Measurements from ENCODE around the gene C11orf42.
"Not testable (repeated sequence)": the region's sequence is repeated elsewhere in the genome, so short reads cannot be mapped to it uniquely, and the experiment has no call there.

C11orf42 gene

GRCh38 chr11:6240139-6240538 lies 34.8 kb downstream of the C11orf42 start:
- Histone ChIP-seq H3K27me3 (ENCODE audit: insufficient read depth, low read depth) (no peaks in the 10 kb centered on the region), H3K4me1 (ENCODE audit: low read depth, poor library complexity, severe bottlenecking) (no peaks in the 10 kb centered on the region), H3K9ac (no peak overlapping the region), H3K27ac (no peak overlapping the region), H3K4me2 (no peak overlapping the region), H4K20me1 (ENCODE audit: insufficient read depth) (no peaks in the 10 kb centered on the region), H3K4me3 (IDR thresholded peaks at IDR 0.05; ENCODE audit: insufficient read depth, low read depth, low read length) (no peak overlapping the region), H2AFZ (ENCODE audit: low read depth) (no peak overlapping the region), H3K36me3 (ENCODE audit: insufficient read depth) (no peaks in the 10 kb centered on the region), H3K79me2 (ENCODE audit: insufficient read depth, low read depth) (no peaks in the 10 kb centered on the region)
- no peak for TF ChIP-seq CTCF (conservative IDR thresholded peaks at IDR 0.05; ENCODE audit: low read depth, low read length)

- no peaks in the 10 kb centered on the region for H3K27me3 ChIP-seq (ENCODE audit: insufficient read depth, low read depth)
- TF ChIP-seq CTCF (conservative IDR thresholded peaks at IDR 0.05; ENCODE audit: low read depth, low read length), result no peak
- no peak overlapping the region for H2AFZ ChIP-seq (ENCODE audit: low read depth)
- no peak overlapping the region for H3K9ac ChIP-seq
- H3K4me1 ChIP-seq (ENCODE audit: low read depth, poor library complexity, severe bottlenecking), result no peaks in the 10 kb centered on the region
- no peaks in the 10 kb centered on the region for H4K20me1 ChIP-seq (ENCODE audit: insufficient read depth)
- H3K36me3 ChIP-seq (ENCODE audit: insufficient read depth), result no peaks in the 10 kb centered on the region
- H3K4me2 ChIP-seq, result no peak overlapping the region
- no peak overlapping the region for H3K27ac ChIP-seq
- H3K4me3 ChIP-seq (IDR thresholded peaks at IDR 0.05; ENCODE audit: insufficient read depth, low read depth, low read length), result no peak overlapping the region
- no peaks in the 10 kb centered on the region for H3K79me2 ChIP-seq (ENCODE audit: insufficient read depth, low read depth)
These were observed 35.4 kb downstream of the C11orf42 start for GRCh38 chr11:6240781-6241180.

- H3K36me3 ChIP-seq (ENCODE audit: insufficient read depth), result no peaks in the 10 kb centered on the region
- no peaks in the 10 kb centered on the region for H3K4me1 ChIP-seq (ENCODE audit: low read depth, poor library complexity, severe bottlenecking)
- no peak for TF ChIP-seq CTCF (conservative IDR thresholded peaks at IDR 0.05; ENCODE audit: low read depth, low read length)
- H3K79me2 ChIP-seq (ENCODE audit: insufficient read depth, low read depth), result no peaks in the 10 kb centered on the region
- H3K4me2 ChIP-seq, result no peak overlapping the region
- no peak overlapping the region for H3K27ac ChIP-seq
- no peaks in the 10 kb centered on the region for H3K27me3 ChIP-seq (ENCODE audit: insufficient read depth, low read depth)
- no peak overlapping the region for H2AFZ ChIP-seq (ENCODE audit: low read depth)
- H4K20me1 ChIP-seq (ENCODE audit: insufficient read depth), result no peaks in the 10 kb centered on the region
- no peak overlapping the region for H3K9ac ChIP-seq
- no peak overlapping the region for H3K4me3 ChIP-seq (IDR thresholded peaks at IDR 0.05; ENCODE audit: insufficient read depth, low read depth, low read length)
These were observed 36.0 kb downstream of the C11orf42 start for GRCh38 chr11:6241316-6241715.

GRCh38 chr11:6245536-6245935 lies 40.2 kb downstream of the C11orf42 start:
- Histone ChIP-seq H3K27me3 (ENCODE audit: insufficient read depth, low read depth) (no peaks in the 10 kb centered on the region), H4K20me1 (ENCODE audit: insufficient read depth) (no peaks in the 10 kb centered on the region), H2AFZ (ENCODE audit: low read depth) (no peak overlapping the region), H3K36me3 (ENCODE audit: insufficient read depth) (no peaks in the 10 kb centered on the region), H3K9ac (no peak overlapping the region), H3K79me2 (ENCODE audit: insufficient read depth, low read depth) (no peaks in the 10 kb centered on the region), H3K4me3 (IDR thresholded peaks at IDR 0.05; ENCODE audit: insufficient read depth, low read depth, low read length) (no peak overlapping the region), H3K27ac (no peak overlapping the region), H3K4me2 (no peak overlapping the region), H3K4me1 (ENCODE audit: low read depth, poor library complexity, severe bottlenecking) (no peaks in the 10 kb centered on the region)
- no peak for TF ChIP-seq CTCF (conservative IDR thresholded peaks at IDR 0.05; ENCODE audit: low read depth, low read length)

- Histone ChIP-seq H3K4me3 (IDR thresholded peaks at IDR 0.05; ENCODE audit: insufficient read depth, low read depth, low read length) (no peak overlapping the region), H3K4me1 (ENCODE audit: low read depth, poor library complexity, severe bottlenecking) (no peaks in the 10 kb centered on the region), H3K36me3 (ENCODE audit: insufficient read depth) (no peaks in the 10 kb centered on the region), H3K79me2 (ENCODE audit: insufficient read depth, low read depth) (no peaks in the 10 kb centered on the region), H3K27me3 (ENCODE audit: insufficient read depth, low read depth) (no peaks in the 10 kb centered on the region), H2AFZ (ENCODE audit: low read depth) (no peak overlapping the region), H4K20me1 (ENCODE audit: insufficient read depth) (no peaks in the 10 kb centered on the region), H3K27ac (no peak overlapping the region), H3K9ac (no peak overlapping the region), H3K4me2 (no peak overlapping the region)
- no peak for TF ChIP-seq CTCF (conservative IDR thresholded peaks at IDR 0.05; ENCODE audit: low read depth, low read length)
These were observed 42.9 kb downstream of the C11orf42 start for GRCh38 chr11:6248248-6248647.

GRCh38 chr11:6248897-6249296 lies 43.5 kb downstream of the C11orf42 start:
- H3K27me3 ChIP-seq (ENCODE audit: insufficient read depth, low read depth); H4K20me1 ChIP-seq (ENCODE audit: insufficient read depth); H3K79me2 ChIP-seq (ENCODE audit: insufficient read depth, low read depth); H3K9ac ChIP-seq; H3K4me1 ChIP-seq (ENCODE audit: low read depth, poor library complexity, severe bottlenecking); H3K4me2 ChIP-seq; H3K27ac ChIP-seq; H3K4me3 ChIP-seq (IDR thresholded peaks at IDR 0.05; ENCODE audit: insufficient read depth, low read depth, low read length); H3K36me3 ChIP-seq (ENCODE audit: insufficient read depth); H2AFZ ChIP-seq (ENCODE audit: low read depth): not testable (repeated sequence)

All from KMS-11 (cell line).